Esophagus squamous epithelium (tissue), 4 donors: ENCODE measurements around the gene GPR161.

ENCODE experiments used
- POLR2A ChIP-seq, 4 donors: fragments of 450-650 bp; IDR thresholded peaks; one replicate each; pipeline ENCODE4 v1.6.1; 2017; ENCODE audit warnings: antibody characterized with exemption in 4 of 4, mild to moderate bottlenecking in 4 of 4, moderate library complexity in 3 of 4
- TF ChIP-seq, protein P1 (sequence below), 6 experiments: fragments of 450-650 bp in 4 of 6; fragments of 200-600 bp in 2 of 6; sonication (generic) in 2 of 6; IDR thresholded peaks; one replicate each; pipeline ENCODE4 v1.5.1; 2016 to 2019; ENCODE audit warnings: antibody characterized with exemption in 6 of 6, mild to moderate bottlenecking in 4 of 6, moderate library complexity in 4 of 6

DNA sequence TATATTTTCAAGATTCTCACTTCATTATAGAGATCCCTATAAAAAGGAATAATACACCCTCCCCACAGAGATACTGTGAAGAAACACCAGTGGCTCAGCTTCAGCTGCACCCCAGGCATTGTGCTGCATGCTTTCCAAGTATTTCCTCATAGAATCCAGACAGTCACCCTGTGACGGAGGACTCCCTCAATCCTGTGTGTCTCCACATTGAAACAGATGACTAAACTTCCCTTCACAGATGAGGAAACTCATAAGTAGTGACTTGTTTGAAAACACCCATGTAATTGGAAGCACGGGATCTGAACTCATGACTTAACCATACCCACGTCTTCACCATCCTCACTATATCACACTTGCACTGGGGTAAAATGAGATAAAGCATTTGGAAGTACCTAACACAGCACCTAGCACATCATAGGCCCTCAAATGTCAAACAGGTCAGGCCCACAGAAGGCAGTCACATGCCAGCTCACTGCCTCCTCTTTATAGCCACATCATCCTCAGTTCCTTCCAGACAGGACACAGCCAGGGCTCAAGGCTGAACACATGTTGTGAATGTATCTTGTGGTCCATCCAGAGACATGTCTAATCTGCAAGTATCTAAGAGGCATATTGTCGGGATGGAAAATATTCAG is 55.2 kb downstream of the GPR161 start:
- TF ChIP-seq, protein P1, sequence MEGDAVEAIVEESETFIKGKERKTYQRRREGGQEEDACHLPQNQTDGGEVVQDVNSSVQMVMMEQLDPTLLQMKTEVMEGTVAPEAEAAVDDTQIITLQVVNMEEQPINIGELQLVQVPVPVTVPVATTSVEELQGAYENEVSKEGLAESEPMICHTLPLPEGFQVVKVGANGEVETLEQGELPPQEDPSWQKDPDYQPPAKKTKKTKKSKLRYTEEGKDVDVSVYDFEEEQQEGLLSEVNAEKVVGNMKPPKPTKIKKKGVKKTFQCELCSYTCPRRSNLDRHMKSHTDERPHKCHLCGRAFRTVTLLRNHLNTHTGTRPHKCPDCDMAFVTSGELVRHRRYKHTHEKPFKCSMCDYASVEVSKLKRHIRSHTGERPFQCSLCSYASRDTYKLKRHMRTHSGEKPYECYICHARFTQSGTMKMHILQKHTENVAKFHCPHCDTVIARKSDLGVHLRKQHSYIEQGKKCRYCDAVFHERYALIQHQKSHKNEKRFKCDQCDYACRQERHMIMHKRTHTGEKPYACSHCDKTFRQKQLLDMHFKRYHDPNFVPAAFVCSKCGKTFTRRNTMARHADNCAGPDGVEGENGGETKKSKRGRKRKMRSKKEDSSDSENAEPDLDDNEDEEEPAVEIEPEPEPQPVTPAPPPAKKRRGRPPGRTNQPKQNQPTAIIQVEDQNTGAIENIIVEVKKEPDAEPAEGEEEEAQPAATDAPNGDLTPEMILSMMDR (IDR thresholded peaks at IDR 0.05), result no peak
- no peak for TF ChIP-seq POLR2A (IDR thresholded peaks at IDR 0.05)
